ENCODE measurements around the gene KRT81. TPM values are rescaled to one million over a fixed set of nuclear protein-coding genes. Genes with fewer than 3 reads are reported as not detected.

The KRT81 gene
- total RNA-seq, 1 donor from 2014 or later, result 0.16 TPM

DNA sequence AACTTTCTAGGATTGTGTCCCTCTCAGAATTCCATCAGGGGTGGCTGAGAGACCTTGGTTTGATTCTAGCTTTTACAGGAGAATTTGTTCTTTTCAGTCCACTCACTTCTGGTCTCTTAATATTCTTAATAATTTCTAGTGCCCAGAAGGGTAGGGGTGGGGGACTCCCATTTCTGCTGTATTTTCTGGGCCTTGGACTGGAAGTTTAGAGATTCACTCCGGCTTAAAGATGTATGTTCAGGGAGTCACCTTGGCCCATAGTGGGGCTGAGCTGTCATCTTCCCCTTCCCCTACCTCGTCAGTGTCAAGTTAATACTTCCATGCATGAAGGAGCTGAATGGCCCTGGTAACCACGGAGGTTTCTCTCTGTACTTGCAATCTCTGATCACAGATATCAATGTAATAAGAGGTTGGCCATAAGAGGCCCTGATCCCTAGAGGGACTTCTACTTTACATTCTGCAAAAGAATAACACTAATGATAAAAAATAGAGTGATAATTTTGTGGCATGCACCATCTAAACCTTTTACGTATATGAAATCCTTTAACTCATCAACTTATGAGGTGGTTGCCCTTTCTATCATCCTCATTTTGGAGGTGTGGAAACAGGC is 6.7 kb downstream of the KRT81 start:
- H3K27me3 Mint-ChIP-seq (ENCODE audit: low read depth), result no peaks in the 10 kb centered on the region
- H3K36me3 Mint-ChIP-seq, result no peaks in the 10 kb centered on the region
- H3K4me3 Mint-ChIP-seq, result no peak overlapping the region
- DNase-seq (ENCODE audit: low spot score in 2 of 2, unreplicated experiment in 2 of 2), result no peak
- peak overlapping the region; percentile 53 for H3K27ac Mint-ChIP-seq
- TF ChIP-seq, protein P1, sequence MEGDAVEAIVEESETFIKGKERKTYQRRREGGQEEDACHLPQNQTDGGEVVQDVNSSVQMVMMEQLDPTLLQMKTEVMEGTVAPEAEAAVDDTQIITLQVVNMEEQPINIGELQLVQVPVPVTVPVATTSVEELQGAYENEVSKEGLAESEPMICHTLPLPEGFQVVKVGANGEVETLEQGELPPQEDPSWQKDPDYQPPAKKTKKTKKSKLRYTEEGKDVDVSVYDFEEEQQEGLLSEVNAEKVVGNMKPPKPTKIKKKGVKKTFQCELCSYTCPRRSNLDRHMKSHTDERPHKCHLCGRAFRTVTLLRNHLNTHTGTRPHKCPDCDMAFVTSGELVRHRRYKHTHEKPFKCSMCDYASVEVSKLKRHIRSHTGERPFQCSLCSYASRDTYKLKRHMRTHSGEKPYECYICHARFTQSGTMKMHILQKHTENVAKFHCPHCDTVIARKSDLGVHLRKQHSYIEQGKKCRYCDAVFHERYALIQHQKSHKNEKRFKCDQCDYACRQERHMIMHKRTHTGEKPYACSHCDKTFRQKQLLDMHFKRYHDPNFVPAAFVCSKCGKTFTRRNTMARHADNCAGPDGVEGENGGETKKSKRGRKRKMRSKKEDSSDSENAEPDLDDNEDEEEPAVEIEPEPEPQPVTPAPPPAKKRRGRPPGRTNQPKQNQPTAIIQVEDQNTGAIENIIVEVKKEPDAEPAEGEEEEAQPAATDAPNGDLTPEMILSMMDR (IDR thresholded peaks at IDR 0.05; ENCODE audit: unreplicated experiment), result no peak
- no peaks in the 10 kb centered on the region for H3K9me3 Mint-ChIP-seq
- peaks cover 51% of the 10 kb centered on the region for H3K4me1 Mint-ChIP-seq

DNA sequence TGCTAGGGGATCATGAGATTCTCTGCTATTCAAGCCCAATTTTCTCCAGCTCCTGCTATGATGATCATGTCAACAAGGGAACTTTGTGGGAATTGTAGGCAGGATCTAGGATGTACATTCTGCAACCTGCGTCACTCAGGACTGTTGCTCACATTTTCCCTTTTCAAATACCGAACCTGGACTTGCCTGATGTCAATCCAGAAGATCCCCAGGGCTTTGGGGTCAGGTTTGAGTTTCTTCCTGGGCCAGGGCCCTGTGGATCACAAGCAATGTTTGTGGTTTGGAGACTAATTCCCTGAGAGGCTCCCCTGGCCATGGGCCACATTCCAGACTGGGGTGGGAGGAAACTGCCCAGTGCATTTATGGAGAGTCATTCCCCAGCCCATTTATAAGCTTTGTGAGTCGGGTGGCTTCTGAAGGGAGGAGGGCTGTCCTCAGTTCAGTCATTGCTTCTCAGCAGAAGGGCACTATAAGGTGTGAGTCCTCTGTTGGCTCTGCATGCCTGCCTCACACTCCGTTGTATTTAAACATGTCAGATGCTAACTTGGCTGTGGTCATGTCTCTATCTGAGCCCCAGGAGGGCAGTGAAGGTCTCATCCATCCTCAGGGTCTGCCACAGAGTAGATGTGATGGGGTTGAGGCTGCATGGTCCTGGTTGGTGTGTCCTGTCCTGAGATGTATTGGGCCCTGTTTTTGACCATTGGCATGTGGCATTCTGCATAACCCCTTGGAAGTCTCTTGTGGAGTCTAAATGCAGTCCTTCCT is 10.4 kb downstream of the KRT81 start:
- H3K4me1 Mint-ChIP-seq, result peaks cover 60% of the 10 kb centered on the region
- H3K4me3 Mint-ChIP-seq, result no peak overlapping the region
- TF ChIP-seq, protein P1 (IDR thresholded peaks at IDR 0.05; ENCODE audit: unreplicated experiment), result no peak
- H3K27me3 Mint-ChIP-seq (ENCODE audit: low read depth), result peaks cover 2% of the 10 kb centered on the region
- H3K9me3 Mint-ChIP-seq, result no peaks in the 10 kb centered on the region
- DNase-seq (ENCODE audit: low spot score in 2 of 2, unreplicated experiment in 2 of 2), result peak in 1 of 2 experiments; percentile 62
- H3K36me3 Mint-ChIP-seq, result no peaks in the 10 kb centered on the region
- peak overlapping the region; percentile 90 for H3K27ac Mint-ChIP-seq

DNA sequence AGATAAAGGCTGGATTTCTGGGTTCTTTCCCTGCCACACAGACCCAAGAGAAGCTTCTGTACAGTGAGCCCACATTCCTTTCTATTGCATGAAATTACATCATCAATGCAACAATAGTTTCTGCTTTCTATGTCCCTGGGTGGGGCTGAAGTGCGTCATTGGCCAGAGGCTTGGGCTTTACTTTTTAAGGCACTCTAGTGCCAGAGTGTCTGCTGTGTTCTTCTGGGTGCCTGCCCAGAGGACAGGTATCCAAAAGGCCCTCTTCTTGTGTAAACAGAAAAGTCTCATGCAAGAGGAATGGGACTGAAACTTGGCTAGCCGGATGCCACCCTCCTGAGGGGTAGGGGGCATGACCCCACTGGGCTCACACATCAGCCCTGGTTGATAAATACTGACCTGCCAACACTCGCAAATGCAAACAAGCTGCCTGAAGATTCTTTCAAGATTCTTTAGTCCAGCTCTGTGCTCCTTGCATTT is 11.0 kb downstream of the KRT81 start:
- Mint-ChIP-seq H3K27me3 (ENCODE audit: low read depth) (peaks cover 2% of the 10 kb centered on the region), H3K4me1 (peaks cover 55% of the 10 kb centered on the region), H3K9me3 (no peaks in the 10 kb centered on the region), H3K4me3 (no peak overlapping the region), H3K27ac (peak overlapping the region; percentile 90), H3K36me3 (no peaks in the 10 kb centered on the region)
- TF ChIP-seq, protein P1 (IDR thresholded peaks at IDR 0.05; ENCODE audit: unreplicated experiment), result no peak
- DNase-seq (ENCODE audit: low spot score in 2 of 2, unreplicated experiment in 2 of 2), result no peak

DNA sequence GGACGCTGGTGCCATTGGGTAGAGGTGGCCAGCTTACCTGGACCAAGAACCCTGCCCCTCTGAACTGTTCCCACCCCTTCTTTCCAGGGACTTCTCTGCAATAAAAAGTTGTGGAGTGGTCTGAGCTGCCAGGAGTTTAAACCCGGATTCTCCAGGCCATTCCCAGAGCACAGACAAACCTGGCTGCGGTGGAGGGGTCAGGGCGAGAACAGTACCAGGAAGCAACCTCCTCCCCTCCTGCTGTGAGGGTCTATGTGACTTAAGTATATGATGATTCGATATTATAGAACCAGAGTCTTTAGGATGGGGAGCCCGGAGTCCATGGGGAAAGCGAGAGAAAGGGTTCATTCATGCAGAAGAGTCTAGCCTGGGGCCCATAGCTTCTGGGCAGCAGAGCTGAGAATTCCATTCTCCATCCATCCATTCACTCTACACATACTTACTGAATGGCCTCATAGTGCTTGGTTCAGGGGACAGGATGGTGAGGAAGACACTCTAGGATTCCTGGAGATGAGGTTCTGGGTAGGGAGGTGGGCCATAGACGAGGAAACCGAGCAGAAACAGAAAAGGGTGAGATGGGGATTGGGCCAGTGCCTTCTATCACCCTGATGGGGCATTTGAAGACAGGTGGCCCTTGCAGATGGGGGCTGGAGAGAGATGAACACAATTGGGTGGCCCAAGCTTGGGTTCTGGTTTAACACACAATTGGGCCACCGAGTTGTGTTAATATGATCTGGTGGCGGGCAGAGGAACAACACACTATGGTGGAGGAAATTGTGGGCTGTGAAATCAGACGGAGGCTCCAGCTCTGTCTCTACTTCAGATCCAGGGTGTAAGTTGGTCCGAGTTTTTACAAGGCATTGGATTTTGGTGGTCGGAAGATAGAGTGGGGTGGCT is 11.7 kb downstream of the KRT81 start:
- DNase-seq (ENCODE audit: low spot score in 2 of 2, unreplicated experiment in 2 of 2), result no peak
- peak overlapping the region; percentile 33 for H3K4me3 Mint-ChIP-seq
- peak overlapping the region; percentile 90 for H3K27ac Mint-ChIP-seq
- no peaks in the 10 kb centered on the region for H3K36me3 Mint-ChIP-seq
- TF ChIP-seq, protein P1 (IDR thresholded peaks at IDR 0.05; ENCODE audit: unreplicated experiment), result no peak
- peaks cover 48% of the 10 kb centered on the region for H3K4me1 Mint-ChIP-seq
- no peaks in the 10 kb centered on the region for H3K9me3 Mint-ChIP-seq
- peaks cover 5% of the 10 kb centered on the region for H3K27me3 Mint-ChIP-seq (ENCODE audit: low read depth)

DNA sequence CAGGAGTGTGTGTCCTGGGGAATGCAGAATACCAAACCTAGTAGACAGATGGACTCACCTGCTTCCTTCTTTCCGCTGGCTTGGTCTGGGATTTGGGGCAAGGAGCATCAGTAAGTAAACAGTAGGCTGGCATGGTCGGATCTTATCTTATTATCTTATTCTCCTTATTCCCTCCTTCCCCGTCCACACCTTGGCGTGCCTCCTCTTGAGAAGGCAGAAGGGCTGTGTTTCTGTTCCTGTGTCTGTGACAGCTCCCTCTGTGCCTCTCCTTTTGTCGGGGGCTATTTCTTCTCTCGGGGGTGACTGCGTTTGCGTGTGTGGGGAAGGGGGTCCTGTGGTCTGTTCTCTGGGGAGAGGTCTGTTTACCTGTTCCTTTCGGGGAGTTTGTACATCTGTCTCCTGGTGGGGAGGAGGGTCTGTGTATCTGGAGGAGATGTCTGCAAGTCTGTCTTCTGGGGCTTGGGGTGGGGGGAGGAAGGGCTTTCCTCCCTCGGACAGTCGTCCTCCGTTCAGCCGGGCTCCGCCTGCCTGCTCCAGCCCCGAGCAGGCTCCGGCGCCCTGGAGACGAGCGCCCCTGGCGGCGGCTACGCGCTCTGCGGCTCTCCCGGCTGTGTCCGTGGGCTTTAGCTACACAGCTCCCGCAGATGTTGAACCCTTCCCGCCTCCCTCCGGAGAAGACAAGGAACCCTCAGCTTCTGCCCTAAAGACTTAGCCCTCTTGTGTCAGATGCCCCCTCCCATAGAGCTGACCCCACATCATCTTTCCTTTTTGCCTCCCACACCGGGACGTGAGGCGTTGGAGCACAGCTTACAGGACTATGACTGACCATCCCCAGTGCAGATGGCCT is 12.5 kb downstream of the KRT81 start:
- TF ChIP-seq, protein P1 (IDR thresholded peaks at IDR 0.05; ENCODE audit: unreplicated experiment), result peak; percentile 91
- peak; percentile 66 to 93 for DNase-seq (ENCODE audit: low spot score in 2 of 2, unreplicated experiment in 2 of 2)
- Mint-ChIP-seq H3K36me3 (no peaks in the 10 kb centered on the region), H3K27me3 (ENCODE audit: low read depth) (peaks cover 5% of the 10 kb centered on the region), H3K4me3 (peak overlapping the region; percentile 67), H3K4me1 (peaks cover 41% of the 10 kb centered on the region), H3K27ac (peak overlapping the region; percentile 74), H3K9me3 (no peaks in the 10 kb centered on the region)
